ENCODE data around the gene RPS15.
A peak's percentile ranks its signal among the peaks of the same experiment; 100 is the strongest.

Gene RPS15

DNA sequence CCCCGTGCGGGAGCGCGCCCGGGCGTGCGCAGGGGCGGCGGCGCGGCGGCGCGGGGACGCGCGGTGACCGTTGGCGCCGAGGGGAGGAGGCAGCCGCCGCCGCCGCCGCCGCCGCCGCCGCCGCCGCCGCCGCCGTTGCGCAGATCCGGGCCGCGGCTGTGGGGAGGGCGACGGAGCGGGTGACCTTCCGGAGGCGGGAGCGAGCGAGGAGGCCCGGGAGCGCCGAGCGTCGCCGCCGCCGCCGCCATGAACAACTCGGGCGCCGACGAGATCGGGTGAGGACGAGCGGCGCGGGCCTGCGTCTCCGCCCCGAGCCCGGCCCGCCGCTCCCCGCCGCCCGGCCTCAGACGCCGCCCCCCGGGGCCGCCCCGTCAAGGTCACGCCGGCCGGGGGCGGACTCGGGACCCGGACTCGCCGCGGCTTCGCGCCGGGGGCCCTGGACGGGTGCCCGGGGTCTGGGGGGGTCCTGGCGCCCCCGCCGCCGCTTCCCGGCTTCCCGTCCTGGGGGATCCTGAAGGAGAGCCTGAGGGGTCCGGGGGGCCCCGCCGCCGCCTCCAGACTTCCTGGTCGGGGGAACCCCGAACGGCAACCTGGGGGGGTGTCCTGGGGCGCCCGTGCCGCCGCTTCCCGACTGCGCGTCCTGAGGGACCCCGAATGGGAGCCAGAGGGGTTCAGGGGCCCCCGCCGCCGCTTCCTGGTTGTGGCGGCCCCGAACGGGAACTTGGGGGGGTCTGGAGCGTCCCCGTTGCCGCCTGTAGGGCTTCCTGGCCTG lies 30.5 kb upstream of the RPS15 start, which contains the start of gene DAZAP1:
DAZAP1 (plus strand) TSS at position 59 of the 772 bp plus-strand sequence; CDS start at position 247, 188 bp downstream.
- H3K36me3 ChIP-seq: peaks cover 0 to 8% (median 0%) of the 10 kb centered on the region in 3 donors
- peak in 1 of 2 donors; percentile 75 for DNase-seq
- H3K4me3 ChIP-seq: peak within 1 kb of the TSS; percentile 89 to 97
- H3K4me1 ChIP-seq: peaks cover 0 to 54% (median 48%) of the 10 kb centered on the region in 4 donors
- TF ChIP-seq, protein P1, sequence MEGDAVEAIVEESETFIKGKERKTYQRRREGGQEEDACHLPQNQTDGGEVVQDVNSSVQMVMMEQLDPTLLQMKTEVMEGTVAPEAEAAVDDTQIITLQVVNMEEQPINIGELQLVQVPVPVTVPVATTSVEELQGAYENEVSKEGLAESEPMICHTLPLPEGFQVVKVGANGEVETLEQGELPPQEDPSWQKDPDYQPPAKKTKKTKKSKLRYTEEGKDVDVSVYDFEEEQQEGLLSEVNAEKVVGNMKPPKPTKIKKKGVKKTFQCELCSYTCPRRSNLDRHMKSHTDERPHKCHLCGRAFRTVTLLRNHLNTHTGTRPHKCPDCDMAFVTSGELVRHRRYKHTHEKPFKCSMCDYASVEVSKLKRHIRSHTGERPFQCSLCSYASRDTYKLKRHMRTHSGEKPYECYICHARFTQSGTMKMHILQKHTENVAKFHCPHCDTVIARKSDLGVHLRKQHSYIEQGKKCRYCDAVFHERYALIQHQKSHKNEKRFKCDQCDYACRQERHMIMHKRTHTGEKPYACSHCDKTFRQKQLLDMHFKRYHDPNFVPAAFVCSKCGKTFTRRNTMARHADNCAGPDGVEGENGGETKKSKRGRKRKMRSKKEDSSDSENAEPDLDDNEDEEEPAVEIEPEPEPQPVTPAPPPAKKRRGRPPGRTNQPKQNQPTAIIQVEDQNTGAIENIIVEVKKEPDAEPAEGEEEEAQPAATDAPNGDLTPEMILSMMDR (IDR thresholded peaks at IDR 0.05): no peak
- no peaks in the 10 kb centered on the region for H3K27me3 ChIP-seq
- no peaks in the 10 kb centered on the region for H3K9me3 ChIP-seq
- peak within 1 kb of the TSS; percentile 92 to 97 for H3K27ac ChIP-seq
- intact Hi-C loops (cut with DNase I; ENCODE audit: low total_unique reads): loop anchor here (10.0 kb wide), 1 partner anchor 53 kb away; a partner anchor contains a TSS

DNA sequence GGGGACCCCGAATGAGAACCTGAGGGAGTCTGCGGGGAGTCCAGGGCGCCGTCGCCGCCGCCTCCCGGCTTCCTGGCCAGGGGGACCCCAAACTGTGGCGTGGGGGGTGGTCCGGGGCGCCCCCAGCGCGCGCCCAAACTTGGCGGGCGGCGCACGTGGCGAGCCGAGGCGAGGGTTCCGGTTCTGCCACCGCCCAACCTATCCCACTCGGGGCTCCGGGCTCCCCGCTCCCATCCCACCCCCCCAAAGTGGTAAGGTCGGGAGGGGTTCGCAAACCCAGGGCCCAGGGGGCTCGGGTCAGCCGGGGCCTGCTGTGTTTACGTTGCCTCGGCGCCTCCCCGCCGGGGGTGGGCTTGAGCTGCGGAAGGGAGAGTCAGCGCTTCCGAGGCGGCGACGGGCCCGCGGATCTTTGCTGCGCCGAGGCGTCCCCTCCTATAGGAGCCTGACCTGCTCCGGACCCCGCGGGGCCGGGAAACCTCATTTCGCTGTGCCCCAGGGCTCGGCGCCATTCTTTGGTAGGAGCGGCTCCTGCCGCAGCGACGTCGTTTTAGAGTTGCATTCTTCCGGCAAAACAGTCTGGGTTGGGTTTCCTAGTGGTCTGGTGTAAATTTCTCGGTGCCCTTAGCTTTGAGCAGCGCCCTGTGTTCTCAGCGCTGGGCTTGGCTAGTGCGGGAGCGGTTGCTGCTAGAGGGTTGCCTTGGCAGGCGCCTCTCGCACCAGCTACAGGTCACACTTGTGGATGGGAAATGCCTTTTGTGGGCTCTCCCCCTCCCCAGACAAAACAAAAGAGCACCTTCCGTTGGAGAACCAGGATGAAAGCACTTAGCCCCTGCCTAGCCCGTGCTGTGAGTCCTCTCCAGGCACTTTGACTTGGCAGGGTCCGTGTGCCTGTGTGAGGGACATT lies 29.6 kb upstream of the RPS15 start:
- Histone ChIP-seq H3K27ac (peak overlapping the region; percentile 92 to 97), H3K36me3 (peaks cover 0 to 16% (median 0%) of the 10 kb centered on the region in 3 donors), H3K4me1 (peaks cover 0 to 59% (median 45%) of the 10 kb centered on the region in 4 donors), H3K4me3 (peak overlapping the region; percentile 89 to 97), H3K9me3 (no peaks in the 10 kb centered on the region), H3K27me3 (no peaks in the 10 kb centered on the region)
- intact Hi-C loops (cut with DNase I; ENCODE audit: low total_unique reads): loop anchor here (10.0 kb wide), 1 partner anchor 54 kb away; a partner anchor contains a TSS
- TF ChIP-seq, protein P1 (IDR thresholded peaks at IDR 0.05): no peak
- DNase-seq: peak in 1 of 2 donors; percentile 49

DNA sequence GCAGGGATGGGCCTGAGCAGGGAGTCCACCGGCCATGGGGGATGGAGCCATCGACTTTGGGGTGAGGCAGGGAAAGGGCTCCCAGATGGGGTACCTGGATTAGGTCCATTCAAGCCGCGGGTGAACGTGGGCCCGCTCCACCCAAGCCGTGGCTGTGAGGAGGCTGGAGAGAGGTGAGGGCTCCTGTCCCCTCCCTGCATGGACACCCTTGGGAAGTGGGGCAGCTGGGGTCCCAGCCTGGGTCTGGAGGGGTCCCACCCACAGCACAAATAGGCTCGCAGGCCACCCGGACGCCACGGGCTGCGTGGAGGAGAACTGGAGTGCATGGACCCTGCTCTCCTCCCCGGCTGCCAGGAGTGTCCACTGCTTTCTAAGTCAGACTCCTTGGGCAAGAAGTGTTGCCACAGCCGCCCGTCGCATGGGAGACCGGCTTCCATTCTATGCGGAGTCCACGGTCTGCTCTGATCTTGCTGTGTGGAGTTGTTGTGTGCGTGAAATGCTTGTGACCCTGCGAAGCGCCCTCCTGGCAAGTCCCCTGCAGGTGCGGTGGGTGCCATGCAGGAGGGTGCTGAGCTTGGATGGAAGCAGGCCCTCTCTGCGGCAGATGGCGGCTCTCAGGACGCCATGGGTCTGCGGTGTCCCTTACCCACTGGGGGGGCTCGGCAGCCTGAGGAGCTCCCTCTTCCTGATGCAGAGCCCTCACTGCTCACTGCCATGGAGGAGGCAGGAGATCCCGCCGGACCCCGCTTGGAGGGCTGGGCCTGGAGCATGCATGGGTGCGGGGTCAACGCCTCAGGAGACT lies 28.8 kb upstream of the RPS15 start:
- no peak for DNase-seq
- Histone ChIP-seq H3K27ac (peak overlapping the region; percentile 92 to 97), H3K9me3 (no peaks in the 10 kb centered on the region), H3K4me1 (peaks cover 0 to 61% (median 47%) of the 10 kb centered on the region in 4 donors), H3K4me3 (peak overlapping the region; percentile 89 to 97), H3K36me3 (peaks cover 0 to 18% (median 0%) of the 10 kb centered on the region in 3 donors), H3K27me3 (no peaks in the 10 kb centered on the region)
- intact Hi-C loops (cut with DNase I; ENCODE audit: low total_unique reads): loop anchor here (10.0 kb wide), 1 partner anchor 55 kb away; a partner anchor contains a TSS
- TF ChIP-seq, protein P1 (IDR thresholded peaks at IDR 0.05): no peak

DNA sequence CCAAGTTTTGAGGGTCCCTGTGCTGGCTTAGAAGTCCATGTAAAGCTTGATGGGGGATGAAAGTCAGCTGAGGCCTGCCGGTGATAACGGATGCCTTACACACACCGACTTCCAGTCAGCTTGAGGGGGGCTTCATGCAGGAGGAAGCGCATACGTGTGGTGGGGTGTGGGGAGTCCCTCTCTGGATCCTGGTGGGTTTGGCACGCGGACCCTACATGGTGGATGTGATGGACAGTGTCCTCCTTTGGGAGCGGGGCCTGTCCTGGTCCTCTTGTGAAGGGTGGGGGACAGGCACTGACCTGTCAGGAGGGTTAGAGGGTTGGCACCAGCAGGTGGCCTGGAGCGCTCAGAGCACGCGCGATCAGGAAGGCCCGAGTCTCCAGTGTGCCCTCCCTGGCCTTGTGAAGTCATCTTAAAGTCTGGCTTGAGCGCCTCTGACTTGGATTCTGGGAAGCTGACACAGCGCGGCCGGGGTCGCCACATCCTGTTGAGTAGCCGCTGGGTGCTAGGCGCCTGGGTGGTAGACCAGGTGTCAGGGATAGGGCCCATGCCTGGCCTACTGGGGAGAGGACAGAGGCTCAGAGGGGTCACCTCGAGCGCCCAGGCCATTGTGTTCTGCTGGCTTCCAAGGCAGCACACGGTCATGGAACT lies 27.9 kb upstream of the RPS15 start:
- peak overlapping the region in 1 of 2 donors; percentile 89 for H3K4me3 ChIP-seq
- H3K27me3 ChIP-seq: no peaks in the 10 kb centered on the region
- TF ChIP-seq, protein P1 (IDR thresholded peaks at IDR 0.05): no peak
- no peak for DNase-seq
- intact Hi-C loops (cut with DNase I; ENCODE audit: low total_unique reads): no loop called here
- H3K27ac ChIP-seq: no peak overlapping the region
- H3K36me3 ChIP-seq: peaks cover 0 to 18% (median 0%) of the 10 kb centered on the region in 3 donors
- no peaks in the 10 kb centered on the region for H3K9me3 ChIP-seq
- peaks cover 0 to 66% (median 51%) of the 10 kb centered on the region in 4 donors for H3K4me1 ChIP-seq

All from tibial artery (tissue), 4 donors.